Urothelium cell line (cell line): Measurements from ENCODE around the gene BTRC.

Source experiments
- DNase-seq: peaks from one replicate; pipeline ENCODE4 v3.0.0; 2011; ENCODE audit warnings: low spot score, mixed read lengths
- FAIRE-seq: peaks from 2 replicates; lab custom pipeline; 2011; peaks lifted over from hg19 to GRCh38; lab: Jason Lieb, UNC

BTRC gene

DNA sequence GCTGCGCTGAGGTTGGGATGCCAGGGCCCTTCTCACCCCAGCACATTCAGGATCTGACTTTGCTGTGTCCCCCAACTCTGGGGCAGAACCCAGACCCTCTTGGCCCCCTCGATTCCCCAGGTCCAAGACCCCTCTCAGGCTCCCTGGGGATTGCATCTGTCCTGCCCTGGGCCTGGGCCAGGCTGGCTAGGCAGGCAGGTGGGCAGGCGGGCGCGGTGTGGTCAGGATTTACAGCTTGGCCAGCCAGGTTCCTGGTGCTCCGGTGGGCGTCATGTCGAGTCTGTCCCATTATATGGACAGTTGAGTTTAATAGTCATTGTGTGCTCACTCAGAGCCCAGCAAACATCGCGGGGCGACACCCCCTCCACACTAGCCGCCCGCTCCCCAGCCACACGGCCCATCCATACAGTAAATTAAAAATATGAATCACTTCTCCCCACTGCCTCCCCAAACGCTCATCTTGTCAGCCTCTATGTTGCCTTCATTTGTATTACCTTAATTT, 210.6 kb downstream of the BTRC start:
- no peak for FAIRE-seq

DNA sequence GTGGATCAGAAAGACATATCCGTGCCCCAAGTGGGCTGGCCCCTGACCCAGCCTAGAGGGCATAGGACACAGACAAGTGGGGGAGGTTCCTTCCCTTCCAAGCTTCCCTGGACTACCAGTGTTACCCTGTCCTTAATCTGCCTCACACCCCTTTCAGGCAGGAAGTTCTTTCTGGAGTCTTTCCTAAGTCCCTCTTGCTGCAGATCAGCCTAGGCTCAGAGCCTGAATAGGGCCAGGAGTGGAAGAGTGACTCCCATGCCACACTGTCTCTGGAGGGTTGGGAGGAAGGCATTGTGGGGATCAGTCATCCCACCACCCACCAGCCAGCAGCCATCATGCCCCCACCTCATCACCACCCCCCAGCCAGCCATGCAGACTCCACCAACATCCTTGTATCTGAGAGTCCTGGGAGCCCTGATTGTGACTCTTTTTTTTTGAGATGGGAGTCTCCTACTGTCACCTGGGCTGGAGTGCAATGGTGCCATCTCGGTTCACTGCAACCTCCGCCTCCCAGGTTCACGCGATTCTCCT, 211.5 kb downstream of the BTRC start:
- FAIRE-seq = peak; percentile 53
- no peak for DNase-seq

More for the DNA sequence above, 210.6 kb downstream of the BTRC start:
- DNase-seq = no peak

DNA sequence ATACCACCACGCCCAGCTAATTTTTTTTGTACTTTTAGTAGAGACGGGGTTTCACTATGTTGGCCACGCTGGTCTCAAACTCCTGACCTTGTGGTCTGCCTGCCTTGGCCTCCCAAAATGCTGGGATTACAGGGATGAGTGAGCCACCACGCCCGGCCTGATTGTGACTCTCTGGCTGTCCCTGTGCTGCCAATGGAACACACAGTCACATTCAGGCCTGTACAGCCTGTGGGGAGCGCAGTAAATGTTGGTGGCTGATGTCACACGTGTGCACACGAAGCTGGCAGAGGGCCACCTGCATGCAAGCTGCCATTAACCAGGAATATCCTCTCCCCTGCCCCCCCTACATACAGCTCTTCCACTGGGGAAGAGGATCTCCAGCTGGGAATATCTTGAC, 212.0 kb downstream of the BTRC start:
- DNase-seq (no peak), FAIRE-seq (no peak)

DNA sequence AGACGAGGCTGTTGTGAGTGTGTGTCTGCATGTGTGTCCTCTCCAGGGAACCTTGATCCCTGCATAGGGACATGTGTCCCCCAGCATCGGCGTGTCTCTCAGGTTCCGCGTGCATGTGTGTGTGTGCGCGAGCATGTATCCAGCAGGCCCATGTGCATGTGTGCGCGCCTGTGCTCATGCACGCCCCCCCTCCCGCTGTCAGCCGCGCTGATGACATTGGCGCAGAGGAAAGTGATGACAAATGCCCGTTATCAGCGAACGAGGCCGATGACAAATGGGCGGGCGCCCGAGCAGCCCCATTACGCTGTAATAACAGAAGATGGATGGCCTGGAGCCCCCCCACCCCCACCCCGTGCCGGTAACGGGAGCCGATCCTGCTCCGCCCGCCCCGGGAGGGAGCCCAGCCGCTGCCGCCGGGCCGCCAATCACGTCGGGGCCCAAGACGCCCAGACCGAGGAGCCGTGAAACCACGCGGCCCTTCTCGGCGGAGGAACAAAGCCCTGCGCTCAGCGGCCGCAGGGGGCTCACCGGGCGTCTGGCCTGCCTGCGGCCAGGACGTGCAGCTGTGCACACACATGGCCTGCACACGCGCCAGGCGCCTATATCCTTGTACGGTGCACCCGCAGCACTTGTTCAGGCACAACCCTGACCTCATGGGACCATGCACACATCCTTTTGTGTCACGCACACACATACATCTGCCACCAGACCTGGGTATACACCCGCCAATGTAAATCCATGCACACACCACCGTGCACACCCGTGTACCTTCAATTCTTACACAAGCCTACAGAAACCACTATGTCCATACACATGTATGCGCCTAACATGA, 212.6 kb downstream of the BTRC start:
- DNase-seq (no peak), FAIRE-seq (no peak)

DNA sequence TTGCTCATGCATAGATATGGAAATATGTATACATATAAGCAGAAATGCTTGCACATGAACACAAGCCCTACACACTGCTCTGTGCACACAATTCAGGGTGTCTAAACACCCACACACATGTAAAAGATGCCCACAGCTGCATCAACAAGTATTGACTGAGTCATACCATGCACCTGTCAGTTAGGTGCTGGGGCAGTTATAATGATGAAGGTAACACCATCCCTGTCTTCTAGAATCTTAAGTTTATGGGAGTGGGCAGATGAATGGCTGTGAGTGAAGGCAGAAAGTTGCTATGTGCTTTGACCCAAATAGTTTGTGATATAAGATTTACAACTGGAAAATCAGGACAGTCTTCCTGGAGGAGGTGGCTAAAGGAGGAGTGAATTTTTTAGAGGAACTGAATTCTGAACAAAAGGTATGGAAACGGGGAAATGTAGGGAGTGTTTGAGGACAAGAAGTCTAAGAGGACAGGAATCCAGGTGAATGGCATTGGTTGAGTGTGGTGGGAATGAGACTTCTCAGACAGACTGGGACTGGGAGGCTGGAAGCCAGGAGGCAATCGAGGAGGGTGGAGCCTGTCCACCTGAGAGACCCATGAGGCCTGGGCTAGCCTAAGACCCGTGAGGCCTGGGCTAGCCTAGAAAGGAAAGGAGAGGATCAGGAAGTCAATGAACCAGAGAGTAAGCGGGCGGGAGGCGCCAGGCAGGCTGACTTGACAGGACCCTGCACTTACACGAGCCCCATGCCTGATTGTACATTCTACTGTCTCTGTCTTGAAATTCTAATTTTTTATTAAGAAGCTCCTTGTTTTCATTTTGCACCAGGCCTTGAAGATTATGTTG, 213.4 kb downstream of the BTRC start:
- FAIRE-seq (no peak), DNase-seq (no peak)

DNA sequence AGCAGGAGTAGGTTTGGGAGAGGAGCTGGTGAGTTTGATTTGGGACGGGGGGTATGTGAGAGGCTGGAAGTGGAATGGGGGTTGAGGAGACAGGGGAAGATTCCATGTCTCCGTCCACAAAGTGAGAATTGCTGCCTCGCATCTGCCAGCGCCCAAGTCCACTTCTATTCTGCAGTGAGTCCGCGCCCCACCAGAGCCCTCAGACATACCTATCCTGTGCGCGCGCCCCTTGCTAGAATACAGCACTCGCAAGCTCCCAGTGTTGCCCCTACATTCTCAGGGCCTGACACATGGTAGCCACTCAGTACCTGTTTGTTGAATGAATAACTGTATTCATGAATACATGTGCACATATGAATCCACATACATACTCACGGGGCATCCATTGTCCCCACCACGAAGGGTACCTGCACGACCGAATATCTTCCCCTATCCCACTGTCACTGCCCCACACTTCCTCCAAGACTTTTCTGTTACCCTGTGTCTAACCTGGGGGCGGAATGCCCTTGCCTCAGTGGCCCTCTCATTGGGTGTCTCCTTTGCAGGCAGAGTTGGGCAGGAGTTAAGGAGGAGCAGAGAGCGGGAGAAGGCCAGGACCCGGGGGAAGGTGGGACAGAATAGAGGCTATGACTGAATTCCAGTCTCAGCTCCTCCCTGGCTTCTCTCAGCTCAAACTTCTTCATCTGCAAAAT, 214.2 kb downstream of the BTRC start:
- DNase-seq (no peak), FAIRE-seq (no peak)

DNA sequence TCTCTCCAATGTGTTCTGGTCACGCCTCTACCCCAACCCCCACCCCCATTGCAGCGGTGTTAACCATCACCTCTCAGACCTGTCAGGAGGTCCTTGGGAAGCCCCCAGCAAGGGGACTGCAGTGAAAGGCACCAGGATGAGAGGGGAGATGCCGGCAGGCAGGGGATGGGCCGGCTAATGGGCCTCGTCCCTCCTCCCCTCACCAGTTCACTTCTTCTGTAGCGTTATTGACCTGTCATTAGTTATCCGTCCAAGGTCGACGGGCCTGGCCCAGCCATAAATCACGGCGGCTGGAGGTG, 215.3 kb downstream of the BTRC start:
- DNase-seq (no peak), FAIRE-seq (no peak)

DNA sequence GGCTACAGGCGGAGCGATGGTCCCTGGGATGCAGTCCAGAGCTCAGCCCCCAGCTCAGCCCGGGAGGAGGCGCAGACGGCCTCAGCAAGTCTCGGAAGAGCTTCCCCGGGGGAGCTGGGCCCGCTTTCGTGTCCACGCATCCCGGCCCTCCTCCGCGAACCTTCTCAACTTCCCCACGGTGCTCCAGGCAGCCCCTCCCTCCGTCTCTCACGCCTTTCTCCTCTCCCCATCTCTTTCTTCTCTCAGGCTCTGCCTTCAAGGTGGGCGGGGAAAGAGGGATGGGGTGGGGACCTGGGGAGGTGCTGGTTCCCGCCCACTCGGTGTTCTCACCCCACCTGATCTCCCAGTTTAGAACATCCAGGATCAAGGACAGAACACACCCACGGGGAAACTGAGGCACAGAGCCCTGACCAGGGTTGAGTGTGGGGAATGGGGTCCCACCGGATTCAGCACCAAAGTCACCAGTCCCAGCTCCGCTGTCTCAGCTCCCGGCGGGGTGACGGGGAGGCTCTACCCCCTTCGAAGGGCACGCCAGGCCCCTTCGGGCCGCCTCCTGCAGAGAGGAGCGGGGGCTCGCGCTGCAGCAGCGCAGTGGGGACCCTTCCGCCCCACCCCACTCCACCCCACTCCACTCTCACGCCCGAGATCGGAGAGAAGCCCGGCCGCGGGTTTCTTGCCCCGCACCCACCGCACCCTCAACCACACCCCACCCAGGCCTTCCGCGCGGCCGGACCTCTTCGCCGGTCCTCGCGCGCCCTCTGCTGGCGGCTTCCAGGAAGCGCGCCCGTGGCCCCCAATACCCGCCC, 215.9 kb downstream of the BTRC start:
- peak; percentile 92 for DNase-seq
- FAIRE-seq = peak; percentile 9

DNA sequence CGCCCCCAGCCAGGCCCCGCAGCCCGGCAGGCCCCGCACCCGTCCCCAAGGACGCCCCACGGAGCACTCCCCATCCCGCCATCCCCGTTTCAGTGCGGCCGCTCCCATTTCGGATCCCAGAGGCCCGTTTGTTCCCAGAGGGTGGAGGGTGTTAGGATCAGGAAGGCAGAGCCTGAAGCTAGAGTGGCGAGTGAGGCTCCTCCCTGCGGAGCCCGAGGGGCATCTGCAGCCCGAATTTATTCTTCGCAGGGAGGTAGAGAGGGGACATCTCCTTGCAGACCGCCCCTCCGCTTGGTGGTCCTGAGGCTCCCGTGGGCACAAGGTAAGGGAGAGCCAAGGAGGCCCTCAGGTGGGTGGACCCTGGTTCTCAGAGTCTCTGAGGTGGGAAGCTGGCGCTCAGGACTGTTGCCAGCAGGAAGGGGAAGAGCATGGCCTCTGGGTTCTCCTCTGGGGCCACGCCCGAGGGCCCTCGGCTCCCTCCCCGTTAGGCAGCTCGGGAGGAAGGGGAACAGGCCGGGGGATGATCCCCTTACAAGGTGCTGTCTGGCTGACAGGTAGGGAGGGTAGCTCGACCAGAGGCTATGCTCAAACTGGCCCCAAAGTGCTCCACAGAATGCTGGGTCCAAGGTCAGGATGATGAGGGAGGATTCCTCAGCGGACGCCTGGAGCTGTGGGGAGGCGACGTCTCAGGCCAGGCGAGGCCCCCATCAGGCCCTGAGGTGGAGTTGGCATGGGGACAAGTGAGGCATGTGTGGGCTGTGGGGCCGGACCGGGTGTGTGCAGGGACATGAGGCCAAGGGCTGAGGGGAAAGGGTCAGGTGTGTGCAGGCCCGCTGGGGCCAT, 216.7 kb downstream of the BTRC start:
- DNase-seq (no peak), FAIRE-seq (no peak)

DNA sequence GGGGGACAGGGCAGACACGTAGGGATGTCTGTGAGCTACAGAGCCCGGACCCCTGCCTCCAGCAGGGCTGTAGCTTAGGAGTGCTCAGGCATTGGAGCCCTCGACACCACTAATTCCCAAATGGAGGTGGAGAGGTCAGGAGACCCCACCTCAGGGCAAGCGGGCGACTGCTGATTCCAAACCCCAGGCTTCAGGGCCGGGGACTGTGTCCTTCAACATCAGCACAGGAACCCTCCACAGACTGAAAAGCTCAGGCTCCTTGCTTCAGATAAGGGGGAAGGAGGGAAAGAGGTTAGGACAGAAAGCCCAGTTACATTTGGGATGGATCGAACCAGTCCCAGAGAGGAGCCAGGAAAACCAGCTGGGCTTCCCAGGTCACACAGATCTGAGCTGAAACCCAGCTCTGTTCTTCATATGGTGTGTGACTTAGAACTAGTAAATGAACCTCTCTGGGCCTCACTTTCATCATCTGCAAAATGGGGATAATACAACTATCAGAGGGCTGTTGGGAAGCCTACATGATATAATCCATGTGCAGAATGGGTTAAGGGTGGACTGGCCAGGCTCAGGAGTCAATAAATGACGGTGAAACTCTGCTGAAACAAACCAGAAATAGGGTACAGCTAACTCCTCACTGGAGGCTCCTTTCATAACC, 217.4 kb downstream of the BTRC start:
- FAIRE-seq = no peak

DNA sequence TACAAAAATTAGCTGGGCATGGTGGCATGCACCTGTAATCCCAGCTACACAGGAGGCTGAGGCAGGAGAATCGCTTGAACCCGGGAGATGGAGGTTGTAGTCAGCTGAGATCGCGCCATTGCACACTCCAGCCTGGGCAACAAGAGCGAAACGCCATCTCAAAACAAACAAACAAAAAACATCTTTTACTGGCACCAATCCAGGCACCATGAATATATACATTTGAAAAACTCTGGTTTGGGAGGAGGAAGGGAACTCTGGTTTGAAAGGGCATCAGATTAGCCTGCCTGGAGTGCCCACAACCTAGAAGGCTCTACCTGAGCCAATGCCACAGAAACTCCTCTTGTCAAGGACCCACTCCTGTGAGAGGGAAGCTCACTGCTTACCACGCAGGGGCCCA, 218.2 kb downstream of the BTRC start:
- FAIRE-seq = no peak
- DNase-seq = no peak

More for the DNA sequence above, 217.4 kb downstream of the BTRC start:
- no peak for DNase-seq

DNA sequence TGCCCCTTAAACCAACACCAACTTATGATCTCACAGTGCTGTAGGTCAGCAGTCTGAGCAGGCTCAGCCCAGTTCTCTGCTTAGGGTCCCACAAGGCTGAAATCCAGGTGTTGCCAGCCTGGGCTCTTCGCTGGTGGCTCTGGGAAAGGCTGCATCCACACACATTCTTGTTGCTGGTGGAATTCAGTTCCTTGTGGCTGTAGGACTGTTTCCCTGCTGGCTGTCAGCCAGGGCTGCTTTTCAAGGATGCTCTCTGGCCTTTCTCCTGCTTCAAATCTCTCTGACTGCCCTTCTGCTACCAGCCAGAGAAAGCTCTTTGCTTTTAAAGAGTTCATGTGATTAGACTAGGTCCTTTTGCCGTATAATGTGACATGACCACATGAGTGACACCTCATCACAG, 218.8 kb downstream of the BTRC start:
- FAIRE-seq (no peak), DNase-seq (no peak)

DNA sequence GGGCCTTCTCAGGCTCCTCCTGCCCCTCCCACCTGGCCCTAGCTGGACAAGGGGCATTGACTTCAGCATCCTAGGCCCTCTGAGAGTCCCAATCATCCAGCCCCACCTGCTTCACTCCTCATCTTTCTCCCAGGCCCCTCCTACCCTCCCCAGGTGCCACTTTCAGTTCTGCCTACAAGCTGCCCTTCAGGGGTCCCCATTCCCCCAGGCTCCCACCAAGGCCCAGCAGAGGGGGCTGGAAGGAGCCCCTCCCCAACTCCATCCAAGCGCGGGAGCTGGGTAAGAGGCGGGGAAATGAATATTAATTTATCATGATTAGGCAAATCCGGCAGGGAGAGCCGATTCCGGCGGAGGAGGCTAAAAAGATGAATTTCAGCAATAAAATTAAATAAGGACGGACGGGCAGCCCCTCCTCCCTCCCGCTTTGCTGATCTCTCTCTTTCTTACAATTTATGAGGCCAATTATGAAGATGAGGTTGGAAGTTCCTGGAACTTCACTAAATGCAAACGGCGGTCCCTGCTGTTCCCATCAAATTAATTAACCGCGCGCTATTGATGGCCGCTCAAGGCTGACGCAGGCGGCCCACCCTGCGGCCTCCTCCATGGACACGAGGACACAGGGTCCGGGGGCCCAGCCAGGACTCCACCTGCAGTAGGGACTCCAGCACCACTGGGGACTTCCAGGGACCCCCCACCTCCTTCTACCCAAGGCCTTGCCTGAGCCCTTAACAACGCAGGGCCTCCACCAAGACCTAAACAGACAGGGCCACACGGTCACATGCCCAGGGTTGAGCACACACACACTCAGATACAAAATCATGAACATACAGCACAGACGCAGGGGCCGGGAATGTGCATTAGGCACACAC, 220.2 kb downstream of the BTRC start:
- no peak for DNase-seq
- no peak for FAIRE-seq

DNA sequence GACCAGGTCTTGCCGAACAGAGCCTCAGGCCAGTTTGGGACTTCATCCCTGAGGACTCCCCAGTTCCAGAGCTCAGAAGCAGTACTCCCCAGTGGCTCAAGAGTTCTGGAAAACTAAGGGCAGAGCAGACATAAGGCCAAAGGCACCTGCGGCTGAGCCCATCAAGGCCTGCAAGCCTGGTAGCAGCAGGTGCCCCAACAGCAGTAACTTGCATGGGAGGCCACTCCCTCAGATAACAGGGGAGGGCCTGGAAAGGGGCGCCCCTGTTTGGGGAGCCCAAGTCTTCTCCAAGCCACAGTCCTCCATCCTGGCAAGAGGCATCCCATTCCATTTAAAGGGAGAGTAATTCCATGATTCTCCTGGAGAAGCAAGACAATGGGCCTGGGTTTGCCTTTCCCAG, 221.1 kb downstream of the BTRC start:
- no peak for FAIRE-seq
- DNase-seq = no peak

DNA sequence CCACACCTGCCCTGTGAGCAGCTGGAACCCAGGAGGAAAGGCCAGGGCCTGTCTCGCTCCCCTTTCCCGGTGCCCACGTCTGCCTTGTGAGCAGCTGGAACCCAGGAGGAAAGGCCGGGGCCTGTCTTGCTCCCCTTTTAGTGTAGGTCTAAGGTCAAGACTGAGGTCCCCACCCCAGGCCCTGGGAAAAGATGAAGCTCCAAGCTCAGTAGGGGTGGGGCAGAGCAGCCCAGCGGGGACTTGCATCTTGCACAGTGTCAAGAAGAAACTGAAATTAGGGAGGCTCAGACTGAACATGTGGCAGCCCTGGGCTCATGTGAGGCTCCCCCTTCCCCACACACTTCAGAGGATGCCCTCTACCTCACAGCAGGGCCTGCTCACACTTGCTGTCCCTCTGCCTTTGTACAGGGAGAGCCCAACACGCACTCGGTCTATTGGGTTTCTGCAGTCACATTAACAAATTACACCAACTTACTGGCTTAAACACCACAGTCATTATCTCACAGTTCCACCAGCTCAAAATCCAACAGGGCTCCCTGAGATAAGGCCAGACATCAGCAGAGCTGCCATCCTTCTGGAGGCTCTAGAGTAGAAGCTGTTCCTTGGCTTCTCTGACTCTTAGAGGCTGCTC, 221.7 kb downstream of the BTRC start:
- no peak for DNase-seq
- FAIRE-seq = no peak

DNA sequence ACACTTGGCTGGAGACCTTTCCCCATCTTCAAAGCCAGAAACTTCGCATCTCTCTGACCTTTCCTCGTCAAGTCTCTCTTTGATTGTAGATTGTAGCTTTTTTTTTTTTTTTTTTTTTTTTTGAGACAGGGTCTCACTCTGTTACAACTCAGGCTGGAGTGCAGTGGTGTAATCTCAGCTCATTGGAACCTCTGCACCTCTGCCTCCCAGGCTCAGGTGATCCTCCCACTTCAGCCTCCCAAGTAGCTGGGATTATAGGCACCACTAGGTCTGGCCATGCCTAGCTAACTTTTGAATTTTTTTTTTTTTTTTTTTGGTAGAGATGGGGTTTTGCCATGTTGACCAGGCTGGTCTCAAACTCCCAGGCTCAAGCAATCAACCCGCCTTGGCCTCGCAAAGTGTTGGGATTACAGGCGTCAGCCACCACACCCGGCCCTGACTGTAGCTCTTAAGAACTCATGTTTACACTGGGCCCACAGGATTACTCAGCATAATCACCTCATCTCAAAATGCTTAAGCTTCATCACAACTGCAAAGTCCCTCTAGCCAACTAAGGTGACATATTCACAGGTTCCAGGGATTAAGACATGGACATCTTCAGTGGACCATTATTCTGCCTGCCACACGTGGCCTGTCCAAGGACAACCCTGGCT, 222.4 kb downstream of the BTRC start:
- DNase-seq (no peak), FAIRE-seq (no peak)
